Non-pigmented ciliary epithelial cell (primary cell): ENCODE measurements around the gene MYO1D.
"Not testable (repeated sequence)": the region's sequence is repeated elsewhere in the genome, so short reads cannot be mapped to it uniquely, and the experiment has no call there.

Experiments
- DNase-seq: peaks from one replicate; pipeline ENCODE4 v3.0.0-alpha.2; 2010; ENCODE audit warnings: low read depth

MYO1D gene

DNA sequence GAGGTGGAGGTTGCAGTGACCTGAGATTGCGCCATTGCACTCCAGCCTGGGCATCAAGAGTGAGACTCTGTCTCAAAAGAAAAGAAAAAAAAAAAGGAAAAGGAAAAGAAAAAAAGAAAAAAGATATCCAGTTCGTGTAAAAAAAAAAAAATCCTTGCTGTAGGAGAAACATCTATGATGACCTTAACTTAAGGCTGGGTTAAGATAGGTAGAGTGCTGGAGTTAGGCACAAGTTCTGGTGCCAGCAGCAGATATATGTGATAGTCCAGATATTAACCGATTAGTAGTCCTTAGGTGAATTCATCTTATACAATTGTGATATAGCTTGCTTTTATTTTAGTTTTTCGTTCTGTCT lies 415.4 kb downstream of the MYO1D start:
- DNase-seq, result no peak

DNA sequence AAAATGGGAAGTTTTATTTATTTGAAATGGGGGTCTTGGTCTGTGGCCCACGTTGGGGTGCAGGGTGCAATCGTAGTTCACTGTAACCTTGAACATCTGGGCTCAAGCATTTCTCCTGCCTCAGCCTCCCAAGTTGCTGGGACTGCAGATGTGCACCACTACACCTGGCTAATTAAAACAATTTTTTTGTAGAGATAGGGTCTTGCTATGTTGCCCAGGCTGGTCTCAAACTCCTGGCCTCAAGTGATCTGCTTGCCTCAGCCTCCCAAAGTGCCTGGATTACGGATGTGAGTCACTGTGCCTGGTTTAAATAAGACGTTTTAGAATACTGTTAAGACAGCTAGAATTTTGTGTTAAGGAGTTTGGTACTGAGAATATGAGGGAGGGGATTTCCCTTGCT lies 416.9 kb downstream of the MYO1D start:
- no peak for DNase-seq

DNA sequence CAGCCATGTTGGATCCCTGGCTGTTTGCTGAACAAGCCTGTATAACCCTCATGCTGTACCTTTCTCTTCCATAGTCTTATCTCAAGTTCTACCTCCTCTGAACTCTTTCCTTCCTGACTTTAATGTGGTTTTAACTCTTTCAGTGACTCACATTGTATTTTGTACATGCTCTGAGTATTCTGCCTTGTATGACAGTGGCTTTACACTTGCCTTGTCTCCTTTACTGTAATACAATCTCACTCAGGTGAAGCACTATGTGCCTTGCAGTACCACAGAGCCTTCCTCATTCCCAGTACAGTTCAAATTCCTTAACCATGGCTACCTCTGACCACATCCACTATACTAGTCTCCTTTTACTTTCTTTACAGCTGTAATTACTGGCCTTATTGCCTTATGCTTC lies 418.6 kb downstream of the MYO1D start:
- no peak for DNase-seq

DNA sequence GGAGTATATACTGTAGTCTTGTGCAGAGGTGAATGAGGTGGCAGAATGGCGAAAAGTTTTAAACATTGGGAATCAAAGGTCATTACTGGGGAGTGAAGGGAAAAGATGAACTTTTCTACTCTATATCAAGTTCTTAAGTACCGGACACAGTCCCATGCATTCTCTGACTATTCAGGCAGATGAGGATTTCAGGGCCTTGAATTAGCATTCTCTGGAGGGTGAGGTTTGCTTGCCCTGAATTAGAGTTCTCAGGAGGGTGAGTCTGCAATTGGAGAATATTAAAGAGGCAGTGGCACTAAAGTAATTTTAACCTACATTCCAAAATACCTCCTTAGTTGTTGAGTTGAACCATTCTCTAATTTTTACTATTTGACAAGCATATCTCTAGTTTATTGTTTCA lies 423.6 kb downstream of the MYO1D start:
- no peak for DNase-seq

DNA sequence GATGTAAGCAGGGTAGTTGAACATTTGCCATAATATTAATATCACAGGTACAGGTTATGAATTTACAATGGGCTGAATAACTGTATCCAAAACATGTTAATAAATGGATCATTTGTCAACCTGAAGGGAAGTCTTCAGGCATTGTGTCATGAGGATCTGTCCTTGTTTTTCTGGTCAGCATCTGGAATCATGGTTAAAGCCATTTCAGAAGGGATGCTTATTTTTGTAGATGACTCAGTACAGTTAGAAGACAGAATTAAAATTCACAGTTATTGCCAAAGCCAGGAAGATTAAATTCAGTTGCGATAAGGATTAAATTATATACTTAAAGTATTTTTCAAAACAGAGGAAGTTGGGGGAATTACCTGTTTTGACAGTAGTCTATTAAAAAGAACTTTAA lies 424.6 kb downstream of the MYO1D start:
- no peak for DNase-seq

DNA sequence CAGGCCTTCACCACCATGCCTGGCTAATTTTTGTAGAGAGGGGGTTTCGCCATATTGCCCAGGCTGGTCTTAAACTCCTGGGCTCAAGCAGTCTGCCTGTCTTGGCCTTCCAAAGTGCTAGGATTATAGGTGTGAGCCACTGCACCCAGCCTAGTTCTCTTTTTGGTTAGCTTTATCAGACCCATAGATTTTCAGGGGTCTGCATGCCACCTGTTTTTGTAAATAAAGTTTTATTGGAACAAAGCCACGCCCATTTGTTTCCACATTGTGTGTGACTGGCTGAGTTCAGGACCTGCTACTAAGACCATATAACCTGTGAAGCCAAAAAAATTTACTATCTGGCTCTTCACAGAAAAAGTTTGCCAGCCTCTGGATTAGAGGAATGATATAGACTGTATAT lies 425.0 kb downstream of the MYO1D start:
- DNase-seq, result no peak

DNA sequence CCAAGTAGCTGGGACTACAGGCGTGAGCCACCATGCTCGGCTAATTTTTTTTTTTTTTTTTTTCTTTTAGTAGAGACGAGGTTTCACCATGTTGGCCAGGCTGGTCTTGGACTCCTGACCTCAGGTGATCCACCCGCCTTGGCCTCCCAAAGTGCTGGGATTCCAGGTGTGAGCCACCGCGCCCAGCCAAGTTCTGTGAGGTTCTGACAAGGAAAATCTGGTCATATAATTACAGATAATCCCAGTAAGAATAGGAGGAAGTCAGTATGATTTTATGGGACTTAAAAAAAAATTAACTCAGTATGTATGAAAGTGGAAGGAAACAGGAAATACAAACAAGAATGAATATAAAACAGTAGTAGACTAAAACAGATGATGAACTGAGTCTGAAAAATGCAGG lies 426.5 kb downstream of the MYO1D start:
- DNase-seq, result not testable (repeated sequence)

DNA sequence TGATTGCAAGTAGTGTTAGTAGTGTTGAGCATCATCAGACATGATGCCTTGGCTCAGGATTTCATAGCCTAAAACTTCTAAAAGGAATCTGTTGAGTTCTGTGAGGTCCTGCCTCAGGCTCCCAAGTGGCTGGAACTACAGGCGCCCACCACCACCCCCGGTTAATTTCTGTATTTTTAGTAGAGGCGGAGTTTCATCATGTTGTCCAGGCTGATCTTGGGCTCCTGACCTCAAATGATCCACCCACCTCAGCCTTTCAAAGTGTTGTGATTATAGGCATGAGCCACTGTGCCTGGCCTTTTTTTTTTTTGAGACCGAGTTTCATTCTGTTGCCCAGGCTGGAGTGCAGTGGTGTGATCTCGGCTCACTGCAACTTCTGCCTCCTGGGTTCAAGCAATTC lies 427.0 kb downstream of the MYO1D start:
- no peak for DNase-seq

DNA sequence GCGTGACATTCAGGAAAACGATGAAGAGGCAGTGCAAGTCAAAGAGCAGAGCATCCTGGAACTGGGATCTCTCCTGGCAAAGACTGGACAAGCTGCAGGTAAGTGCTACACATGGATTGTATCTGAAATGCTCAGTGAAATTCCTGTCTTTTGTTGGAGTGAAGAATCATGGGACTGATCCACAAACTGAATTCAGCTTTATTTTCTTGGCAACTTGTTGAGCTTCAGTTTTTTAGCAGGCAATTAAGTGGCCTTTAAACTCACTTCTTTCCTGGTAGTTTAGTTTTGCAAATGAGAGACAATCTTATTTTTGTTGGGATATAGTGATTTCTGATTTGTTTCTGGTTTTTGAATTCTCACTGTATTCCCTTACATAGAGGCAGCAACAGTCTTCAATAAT lies 430.0 kb downstream of the MYO1D start:
- DNase-seq, result no peak

DNA sequence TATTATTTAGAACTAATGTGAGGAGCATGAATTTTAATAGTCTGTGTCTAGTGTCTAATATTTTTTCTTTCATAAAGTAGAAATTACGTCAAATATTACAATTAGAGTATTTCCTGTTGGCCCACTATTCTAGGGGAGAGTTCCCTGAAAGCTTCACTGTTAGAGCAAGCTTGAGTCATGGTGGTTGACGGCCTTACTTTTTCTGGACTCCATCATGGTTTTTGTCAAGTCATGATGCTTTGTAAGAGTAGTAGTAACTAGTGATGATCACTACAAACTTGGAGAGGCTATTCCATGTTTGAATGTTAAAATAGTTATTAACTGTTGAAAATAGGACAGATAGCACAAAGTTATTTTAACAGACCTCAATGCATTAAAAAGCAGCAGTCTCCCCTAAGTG lies 431.0 kb downstream of the MYO1D start:
- no peak for DNase-seq

DNA sequence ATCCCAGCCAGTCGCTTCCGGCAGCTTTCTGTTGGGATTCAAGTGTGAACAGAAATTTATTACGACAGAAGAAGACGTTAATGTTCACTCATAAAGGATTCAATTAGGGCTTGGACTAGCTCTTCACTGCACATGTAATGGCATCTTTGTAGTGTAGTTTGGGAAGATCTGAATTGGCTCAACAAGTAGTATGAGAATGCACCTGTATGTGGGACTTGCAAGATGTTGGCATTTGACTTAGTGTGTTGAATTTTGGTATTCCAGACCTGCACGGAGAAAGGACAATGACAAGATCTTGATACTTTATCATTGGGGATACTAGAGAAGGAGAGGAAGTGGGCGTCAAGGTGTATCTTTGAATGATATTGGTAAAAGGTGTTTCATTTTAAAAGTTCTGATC lies 431.4 kb downstream of the MYO1D start:
- no peak for DNase-seq

DNA sequence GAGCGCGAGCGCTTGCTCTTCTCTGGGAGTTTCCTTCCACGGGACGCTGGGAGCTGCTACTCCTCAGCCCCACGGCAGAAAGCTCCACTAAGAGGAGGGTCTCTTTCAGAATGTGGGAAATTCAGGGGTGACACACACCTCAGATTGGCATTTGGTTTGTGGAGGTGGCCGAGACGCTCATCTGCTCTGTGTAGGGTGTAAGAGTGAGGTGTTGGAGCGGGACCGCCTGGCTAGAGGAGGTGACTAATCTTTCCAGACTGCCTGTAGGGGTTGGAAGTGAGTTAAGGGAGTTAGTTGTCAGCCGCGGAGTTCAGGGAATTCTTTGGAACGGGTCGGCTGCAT lies 431.9 kb downstream of the MYO1D start:
- no peak for DNase-seq

DNA sequence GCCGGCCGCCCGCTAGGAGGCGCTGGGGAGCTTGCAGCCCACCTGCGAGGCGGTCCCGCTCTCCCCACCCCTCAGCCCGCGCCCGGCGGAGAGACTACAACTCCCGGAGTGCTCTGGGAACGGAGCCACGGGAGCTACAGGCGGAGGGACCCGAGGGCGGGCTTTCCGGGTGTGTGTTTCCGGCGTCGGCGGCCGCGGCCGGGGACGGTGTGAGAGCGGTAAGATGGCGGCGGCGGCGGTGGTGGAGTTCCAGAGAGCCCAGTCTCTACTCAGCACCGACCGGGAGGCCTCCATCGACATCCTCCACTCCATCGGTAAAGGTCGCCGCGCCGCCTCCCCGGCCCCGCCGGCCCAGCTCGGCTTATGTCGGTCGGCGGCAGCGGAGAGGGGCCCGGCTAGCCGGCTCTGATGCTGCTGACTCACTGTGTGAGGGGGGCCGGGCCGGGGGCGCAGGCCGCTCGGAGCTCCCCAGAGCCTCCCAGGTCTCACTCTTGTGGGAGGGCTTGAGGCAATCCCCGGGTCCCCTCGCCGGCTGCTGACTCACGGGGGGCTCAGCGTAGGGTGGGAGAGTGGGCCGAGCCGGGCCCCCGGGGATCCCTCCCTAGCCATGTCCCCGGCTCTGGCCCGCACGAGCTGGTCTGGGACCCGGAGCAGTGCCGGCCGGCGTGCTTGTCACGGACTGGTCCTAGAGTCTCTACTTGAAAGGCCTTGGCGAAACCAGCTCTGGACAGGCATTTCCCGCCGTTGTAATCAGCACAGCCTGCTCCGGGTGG lies 432.4 kb downstream of the MYO1D start, which contains the start of gene PSMD11:
TSS of gene PSMD11 (plus strand) at position 210 of the 773 bp plus-strand sequence. CDS start at position 224, 14 bp downstream.
- peak; percentile 83 for DNase-seq

DNA sequence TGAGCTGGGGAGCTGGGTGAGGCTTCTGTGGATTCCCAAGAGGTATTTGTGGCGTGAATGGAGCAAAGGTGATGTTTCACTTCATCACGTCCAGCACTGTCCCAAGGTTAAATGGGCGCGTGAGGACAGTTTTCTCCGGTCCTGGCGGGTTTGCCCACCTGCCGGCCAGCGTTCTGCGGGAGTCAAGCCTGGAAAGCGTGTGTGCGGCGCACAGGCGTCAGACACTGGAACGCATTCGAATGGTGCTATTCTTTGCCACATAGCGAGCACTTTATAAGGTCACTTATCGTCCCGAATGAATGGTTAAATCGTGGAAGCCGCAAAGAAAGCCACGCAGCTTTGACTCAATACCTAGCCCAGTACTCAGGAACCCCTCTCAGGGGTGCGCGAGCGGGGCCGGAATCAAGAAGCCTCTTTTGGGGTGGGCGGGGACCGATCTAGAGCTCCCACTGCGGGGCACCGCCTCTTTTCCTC lies 433.1 kb downstream of the MYO1D start:
- DNase-seq, result no peak
